Stimulated activated CD8-positive, alpha-beta memory T cell treated with anti-CD3 and anti-CD28 coated beads, Interleukin-7, amount 100 ng/mL, for 4 hours (primary cell): ENCODE results near the gene C8A.

Experiments used
- DNase-seq, 2 donors: peaks; one replicate each; pipeline ENCODE4 v3.0.0-alpha.2; 2020; ENCODE audit warnings: low read depth in 2 of 2

The C8A gene

DNA sequence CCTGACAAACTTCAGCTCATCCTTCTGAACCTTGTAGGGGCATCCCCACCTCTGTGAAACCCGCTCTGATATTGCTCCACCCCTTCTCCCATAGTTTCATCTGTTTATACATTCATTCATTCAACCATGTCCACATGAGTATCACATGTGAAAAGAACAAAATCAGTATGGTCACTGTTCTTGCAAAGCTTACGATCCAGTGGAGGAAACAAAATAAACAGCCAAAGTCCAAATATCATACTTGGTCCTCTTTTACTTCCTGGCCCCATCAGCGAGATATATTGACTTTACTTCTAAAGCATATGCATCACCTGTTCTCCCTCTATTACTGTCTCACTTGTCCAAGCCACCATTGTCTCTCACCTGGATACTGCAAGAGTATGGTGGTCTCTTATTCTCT lies 35.6 kb downstream of the C8A start:
- DNase-seq: no peak

DNA sequence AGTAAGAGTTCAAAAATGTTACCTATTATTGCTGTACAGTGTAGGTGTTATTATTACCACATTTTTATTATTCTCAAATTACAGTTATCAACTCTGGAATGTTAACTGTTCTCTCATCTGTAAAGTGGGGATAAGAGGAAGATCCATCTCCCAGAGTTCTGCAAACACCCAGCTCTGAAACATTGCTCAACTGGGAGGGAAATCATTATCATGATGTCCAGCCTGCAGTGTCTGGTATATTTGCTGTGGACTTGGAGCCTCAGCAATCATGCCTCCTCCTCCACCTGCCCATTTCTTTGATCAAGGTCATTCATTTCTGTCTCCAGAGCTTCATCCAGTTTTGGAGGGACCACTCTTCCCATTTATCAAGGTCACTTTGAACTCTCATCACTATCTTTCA lies 39.4 kb downstream of the C8A start:
- DNase-seq: no peak

DNA sequence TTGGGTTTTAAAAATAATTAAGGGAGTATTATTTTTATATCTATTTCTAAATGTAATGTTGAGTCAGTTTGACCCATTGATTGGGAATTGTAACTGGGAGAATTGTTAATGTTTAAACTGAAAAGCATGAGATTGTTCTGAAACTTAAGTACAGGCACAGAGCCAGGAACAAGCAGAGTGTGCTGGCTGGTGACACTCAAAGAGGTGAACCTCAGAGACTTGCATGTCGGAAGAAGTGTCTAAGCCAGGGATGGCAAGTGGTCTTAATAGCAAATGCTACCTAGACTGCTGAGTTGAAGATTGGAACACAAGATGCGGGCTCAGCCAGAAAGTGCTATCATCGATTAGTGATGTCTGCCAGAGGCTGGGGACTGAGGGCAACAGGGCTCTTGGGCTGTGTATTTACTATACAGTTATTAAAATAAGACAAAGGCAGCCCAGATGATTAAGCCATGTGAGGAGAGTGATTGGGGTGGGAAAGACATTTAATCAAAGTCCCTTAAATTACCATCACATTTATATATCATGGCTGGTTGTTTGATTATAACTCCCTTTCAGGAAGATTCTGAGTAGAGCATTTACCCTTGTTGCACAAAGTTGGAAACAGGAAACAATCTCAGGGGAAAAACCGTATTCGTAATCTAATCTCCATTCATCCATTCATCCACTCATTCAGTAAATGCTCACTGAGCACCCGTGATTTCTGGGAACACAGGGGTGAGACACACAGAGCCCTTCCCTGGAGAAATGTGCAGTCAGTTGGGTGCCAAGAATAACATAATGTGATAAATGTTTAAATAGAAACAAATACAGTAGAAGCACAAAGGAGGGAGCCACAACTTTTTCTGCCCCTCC lies 42.8 kb downstream of the C8A start:
- DNase-seq: no peak

DNA sequence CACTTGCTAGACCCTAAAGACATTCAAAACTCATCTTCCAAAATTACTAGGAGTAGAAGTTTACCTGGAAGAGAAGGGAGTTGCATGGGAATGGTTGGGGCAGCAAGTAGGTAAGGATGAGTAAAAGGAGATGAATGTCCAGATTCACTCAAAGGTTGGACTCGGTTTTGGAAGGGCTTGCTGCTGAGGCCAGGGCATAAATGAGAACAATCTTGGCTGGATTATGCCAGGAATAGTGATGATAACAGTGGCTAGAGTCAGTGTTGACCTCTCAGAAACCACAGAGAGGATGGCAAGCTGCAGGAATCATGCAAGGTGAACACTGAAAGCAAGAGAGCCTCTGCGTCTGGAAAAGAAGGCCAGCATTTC lies 43.4 kb downstream of the C8A start:
- DNase-seq: no peak

DNA sequence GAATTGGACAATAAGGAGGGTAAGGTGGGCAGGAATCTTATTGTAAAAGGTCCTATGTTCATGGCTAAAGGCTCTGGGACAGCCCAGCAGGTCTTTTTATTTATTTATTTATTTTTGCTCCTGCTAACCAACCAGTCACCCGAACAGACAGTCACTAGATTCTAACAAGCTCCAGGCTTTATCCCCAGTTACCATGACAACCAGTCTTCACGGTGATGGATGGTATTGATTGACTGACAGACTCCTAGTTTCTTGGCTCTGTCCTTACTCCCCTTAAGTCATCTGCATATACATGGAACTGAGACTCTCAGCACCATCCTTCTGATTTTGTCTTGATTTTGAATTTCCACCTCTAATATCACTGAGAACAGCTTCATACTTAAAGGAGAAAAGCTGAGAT lies 44.3 kb downstream of the C8A start:
- no peak for DNase-seq

DNA sequence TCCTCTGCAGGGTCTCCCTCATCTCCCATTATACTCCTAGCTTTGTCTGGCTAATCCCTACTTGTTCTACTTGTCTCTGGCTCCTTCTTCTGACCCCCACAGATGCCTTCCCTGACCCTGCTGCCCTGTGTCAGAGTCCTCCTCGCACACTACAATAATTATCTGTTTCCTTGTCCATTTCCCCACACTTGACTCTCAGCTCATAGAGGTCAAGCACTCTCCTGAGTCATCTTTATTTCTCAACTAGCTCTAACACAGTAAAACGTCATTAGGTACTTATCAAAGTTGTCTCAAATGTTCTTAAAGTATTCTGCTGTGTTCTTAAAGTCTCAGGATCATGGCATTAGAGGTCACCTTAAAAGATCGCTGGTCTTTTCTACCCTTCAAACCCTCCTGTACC lies 47.1 kb downstream of the C8A start:
- DNase-seq: no peak

DNA sequence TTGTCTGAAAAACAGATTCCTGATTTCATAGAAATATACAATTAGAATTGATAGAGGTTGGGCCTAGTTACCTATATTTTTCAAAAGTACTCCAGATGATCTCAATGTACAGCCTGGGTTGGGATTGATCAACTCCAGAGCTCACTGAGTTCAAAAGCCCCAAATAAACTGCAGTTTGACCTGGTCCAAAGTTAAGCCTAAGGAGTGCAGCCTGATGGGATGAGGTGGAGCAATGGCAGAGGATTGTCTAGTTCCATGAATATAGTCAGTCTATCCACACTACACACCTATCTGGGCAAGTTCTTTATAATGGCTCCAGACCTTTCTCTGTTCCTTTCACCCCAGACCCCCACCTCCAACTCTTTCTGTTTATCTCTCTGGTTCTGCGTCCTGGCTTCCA lies 49.2 kb downstream of the C8A start:
- DNase-seq: no peak

DNA sequence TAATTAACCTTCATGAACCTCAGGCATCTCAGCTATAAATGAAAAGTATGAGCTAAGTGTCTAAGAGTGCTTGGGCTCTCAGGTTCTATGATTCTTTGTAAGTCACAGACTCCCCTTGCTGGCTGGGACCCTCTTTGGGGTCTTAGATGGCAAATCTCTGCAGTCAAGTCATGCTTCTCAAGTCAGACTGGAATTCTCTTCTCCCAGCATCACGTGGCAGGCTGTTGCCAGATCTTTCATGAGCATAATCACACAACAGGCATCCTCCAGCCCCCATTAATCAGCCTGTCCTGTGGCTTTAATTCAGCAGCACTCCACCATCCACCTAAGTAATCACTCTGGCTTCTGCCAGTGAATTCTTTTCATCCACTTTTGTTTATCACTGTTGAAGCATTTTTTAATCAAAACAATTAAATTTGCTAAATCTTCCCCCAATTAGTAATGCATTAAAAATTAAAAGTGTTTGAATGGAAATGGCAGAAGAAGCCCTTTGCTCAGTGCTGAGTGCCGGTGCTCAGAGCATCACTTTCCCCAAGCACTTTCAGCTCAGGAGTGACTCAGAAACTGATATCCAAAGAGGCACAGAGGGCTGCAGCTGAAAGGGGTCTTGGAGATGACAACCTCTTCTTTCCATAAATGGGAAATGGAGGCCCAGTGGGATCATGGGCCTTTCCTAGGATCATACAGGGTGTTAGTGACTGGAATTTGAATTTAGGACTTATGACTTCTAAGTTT lies 50.2 kb downstream of the C8A start:
- DNase-seq: no peak

DNA sequence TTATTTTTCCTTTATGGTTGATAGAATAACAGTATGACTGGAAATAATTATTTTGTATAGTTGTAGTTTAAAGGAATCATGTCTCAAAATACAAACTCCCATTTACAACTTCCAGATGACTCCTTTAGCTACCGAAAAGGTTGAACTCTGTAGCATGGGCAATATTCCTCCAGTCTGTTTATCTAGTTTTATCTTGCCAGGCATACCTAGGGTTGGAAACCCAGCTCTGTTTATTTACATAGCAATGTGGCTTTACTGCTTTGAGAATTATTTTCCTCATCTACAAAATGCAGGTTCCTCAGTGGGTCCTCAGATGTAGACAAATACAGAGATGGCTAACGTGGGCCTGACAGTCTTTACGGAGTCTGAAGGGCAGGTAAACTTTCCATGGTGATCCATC lies 51.1 kb downstream of the C8A start:
- no peak for DNase-seq

DNA sequence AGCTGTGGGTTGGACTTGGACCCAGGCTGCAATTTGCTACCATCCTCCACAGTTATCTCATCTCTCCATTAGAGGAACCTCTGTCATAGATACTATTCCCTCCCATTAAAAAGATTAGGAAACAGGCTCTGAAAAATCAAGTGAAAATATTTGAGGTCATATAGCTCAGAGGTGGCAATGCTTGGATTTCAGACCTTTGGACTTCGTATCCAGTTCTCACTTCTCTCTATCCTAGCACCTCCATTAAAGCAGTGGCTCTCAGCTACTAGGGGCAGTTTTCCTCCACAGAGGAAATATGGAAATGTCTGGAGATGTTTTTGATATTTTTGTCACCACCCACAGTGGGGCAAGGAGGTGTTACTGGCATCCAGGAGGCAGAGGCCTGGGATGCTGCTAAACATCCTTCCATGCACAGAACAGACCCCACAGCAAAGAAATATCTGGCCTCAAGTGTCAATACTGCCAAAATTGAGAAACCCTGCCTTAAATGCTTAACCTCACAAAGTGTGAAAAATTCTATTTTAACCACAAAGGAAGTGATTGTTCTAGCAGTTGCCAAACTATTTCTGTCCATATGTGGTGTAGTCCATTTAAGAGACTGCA lies 54.1 kb downstream of the C8A start:
- no peak for DNase-seq

DNA sequence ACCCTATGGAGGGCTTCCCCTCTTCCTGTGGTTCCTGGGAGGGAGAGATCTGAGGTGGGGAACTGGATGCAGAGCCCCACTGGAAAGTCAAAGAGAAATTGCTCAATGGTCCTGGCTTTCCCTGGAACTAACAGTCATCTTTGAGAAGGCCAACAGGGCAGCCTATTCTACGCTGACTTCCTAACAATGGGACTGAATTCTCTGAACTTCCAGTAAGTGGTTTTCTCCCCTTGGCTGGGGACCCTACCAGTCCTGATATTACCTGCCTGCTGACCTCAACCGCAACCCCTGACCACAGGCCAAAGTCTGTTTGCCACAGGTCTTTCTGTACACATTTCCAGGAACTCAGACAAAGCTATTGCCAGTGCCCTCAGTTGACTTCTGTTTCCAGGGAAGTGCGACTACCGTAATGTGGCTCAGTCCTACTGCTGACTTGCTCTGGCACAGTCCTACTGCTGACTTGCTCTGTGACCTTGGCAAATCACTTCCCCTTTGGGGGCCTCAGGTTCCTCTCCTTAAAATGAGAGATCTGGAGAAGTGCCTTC lies 55.9 kb downstream of the C8A start:
- no peak for DNase-seq

DNA sequence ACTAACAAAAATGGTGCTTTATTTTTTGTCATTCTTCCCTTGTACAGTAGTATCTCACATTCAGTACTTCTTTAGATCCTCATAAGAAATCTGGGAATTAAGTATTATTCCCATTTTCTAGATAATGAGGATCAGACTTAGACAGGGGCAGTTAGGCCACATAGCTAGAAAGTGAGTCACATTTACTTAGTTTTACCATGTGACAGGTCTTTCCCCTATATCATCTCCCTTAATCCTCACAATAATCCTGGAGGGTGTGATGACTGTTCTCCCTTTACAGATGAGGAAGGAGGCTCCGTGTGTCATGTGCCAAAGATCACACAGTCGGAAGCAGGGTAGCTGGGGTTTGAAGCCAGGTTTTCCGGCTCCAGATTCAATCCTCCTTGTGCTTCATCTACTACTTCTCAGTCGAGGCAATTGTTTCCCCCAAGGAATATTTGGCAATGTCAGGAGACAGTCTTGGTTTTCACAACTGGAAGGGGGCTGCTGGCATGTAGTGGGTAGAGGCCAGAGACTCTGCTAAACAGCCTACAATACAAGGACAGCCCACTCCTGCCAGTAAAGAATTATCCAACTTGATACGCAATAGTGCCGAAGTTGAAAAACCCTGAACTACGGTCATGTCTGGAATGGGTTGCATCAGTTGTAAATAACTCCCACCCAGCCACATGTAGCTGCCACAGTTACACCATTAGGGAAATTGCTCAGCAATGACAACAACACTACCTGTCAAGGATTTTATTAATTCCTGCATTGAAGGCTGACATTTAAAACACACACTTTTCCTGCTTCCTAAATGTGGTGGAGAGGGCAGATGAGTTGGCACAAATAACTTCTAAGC lies 56.7 kb downstream of the C8A start:
- no peak for DNase-seq

DNA sequence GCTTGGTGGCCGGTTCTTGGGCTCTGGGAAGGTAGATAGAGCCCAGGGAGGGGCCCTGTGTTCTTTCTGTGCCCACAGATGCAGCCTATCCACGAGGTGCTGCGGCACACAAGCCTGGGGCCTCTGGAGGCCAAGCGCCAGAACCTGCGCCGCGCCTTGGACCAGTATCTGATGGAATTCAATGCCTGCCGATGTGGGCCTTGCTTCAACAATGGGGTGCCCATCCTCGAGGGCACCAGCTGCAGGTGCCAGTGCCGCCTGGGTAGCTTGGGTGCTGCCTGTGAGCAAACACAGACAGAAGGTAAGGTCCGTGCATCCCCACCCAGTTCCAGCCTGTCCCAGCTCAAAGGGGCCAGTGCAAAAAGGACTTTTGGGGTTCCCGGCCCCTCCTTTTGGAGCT lies 57.7 kb downstream of the C8A start:
- no peak for DNase-seq

DNA sequence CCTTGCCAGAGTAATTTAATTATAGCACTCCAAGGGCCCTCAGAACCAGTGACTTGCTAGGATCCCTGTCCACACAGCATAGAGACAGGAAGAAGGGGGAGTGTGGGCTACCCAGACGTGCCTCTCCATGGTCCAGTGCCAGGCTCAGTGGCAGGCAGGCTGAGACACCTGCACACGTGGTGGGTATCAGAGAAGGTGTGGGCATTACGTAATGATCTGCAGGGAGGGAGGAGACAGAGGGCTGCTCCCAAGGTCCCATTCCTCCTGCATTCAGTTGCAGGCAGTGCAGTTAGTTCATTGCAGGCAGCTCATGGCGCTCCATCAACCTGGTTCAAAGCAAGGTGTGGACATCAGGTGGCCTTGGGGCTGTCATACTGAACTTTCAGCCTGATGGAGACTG lies 61.4 kb downstream of the C8A start:
- no peak for DNase-seq

DNA sequence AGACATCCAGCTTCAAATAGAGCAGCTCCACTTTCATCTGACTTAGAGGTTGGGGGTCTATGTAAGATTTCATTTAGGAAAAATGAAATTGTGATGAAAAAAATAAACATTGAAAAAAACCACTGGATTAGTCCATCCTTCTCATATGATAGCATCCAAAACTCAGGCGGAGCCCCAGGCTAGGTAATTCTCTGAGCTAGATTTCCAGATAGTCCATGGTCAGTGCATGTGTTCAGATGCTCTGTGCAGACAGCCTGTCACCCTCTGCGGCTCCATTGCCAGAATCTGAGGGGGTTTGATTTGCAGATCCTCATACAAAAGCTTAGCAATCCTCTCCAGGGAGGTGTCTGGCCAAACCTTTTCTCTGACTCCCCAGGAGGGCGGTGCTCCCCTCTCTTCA lies 62.0 kb downstream of the C8A start:
- DNase-seq: no peak

DNA sequence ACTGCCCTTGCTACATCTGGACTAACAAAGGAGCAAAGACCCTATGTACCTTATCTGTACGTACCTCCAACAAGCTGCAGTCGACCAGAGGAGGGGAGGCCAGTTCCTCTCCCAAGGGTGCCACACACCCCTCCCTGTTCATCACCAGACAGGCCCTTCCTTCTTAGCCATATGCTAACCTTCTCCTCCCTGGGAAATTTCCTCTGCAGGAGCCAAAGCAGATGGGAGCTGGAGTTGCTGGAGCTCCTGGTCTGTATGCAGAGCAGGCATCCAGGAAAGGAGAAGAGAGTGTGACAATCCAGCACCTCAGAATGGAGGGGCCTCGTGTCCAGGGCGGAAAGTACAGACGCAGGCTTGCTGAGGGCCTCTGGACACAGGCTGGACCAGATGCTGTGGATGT lies 62.8 kb downstream of the C8A start:
- no peak for DNase-seq

DNA sequence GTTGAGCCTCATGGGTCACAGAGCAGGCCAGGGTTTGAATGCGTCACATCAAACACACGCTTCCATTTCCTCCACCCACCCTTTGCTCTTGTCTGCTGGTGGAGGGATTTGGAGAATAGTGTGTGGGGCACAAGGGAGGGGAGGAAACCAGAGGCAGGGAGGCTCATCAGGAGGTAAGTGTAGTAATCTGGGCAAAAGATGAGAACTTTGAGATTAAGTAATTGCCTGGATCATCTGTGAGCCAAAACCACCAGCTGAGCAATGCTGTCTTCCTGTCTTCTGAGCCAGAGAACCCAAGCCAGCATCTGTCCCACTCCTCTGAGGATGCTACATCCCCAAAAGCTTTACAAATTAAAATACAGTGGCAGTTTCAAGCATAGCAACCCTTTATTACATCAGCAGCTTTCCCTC lies 66.0 kb downstream of the C8A start:
- DNase-seq: no peak

DNA sequence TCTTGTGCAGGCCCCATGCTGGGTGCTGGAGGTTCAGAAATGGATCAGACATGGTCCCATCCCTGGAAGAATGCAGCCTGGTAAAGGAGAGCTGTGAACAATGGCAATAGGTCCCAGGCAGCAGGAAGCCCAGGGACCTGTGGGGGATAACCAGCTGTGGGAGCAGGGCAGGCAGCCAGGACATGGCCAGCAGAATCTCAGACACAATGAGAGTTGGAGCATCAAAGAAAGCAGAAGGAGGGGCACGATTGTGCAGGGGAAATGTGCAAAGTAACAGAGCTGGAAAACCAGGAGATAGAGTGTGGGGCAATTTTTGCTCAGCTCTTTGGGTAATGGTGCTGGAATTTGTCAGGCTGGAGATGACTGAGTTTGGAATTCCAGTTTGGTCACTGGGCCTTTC lies 66.9 kb downstream of the C8A start:
- DNase-seq: no peak

DNA sequence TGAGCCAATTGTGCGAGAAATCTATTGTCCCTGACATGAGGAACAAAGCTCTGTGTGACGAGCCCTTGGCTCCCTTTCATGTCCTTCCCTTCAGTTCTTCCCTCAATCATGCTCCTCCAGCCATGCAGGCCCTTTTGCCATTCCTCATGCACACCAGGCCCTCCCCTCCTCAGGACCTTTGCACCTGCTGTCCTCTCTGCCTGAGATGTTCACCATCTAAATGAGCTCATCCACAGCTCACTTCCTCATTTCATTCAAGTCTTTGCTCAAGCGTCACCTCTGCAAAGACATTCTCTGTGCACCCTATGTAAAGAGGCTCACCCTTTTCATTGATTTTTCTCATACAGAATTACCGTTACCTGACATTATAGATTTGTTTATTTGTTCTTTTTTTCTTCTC lies 67.5 kb downstream of the C8A start:
- no peak for DNase-seq

DNA sequence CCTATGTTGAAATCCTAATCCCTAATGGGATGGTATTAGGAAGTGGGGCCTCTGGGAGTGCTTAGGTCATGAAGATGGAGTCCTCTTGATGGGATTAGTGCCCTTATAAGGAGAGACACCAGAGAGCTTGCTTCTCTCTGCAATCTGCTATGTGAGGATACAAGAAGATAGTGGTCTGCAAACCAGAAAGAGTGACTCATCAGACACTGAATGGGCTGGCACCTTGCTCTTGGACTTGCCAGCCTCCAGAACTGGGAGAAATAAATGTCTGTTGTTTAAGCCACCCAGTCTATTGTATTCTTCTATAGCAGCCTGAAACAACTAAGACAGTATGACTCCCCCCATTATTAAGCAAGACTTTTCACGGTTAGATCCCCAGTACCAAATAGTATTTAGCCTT lies 67.9 kb downstream of the C8A start:
- no peak for DNase-seq

DNA sequence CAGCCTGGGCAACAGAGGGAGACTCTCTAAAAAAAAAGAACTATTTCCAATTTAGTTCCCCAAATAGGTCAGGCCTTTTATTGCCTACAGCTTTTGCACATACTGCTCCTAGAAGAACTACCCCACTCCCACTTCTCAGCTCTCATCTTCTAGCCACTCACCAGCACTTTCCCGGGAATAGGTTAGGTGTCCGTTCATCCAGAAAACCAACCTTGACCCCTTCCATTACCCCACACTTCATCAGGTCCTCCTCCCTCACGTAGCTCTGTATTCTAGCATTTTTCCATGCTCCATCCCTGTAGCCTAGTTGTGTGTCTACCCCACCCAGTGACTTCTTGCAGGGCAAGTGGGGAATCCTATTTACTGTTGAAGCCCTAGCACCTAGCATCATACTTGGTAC lies 68.6 kb downstream of the C8A start:
- no peak for DNase-seq

DNA sequence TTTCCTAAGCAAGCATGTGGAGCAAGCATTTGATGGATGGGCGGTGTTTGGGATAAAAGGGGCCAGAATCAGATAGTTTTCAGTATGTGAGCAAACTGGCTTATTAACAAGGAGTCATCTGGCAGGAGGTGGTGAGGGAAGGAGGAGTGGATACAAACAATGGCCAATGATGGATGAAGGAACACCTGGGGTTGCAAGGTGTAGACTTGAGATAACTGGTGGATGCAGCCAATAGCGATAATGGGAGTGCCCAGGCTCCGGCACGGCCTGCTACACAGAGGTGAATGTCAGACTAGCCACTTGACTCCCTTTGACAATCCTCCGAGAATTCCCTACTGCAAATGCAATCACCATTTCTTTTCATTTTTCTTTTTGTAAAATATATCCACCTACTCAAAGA lies 69.5 kb downstream of the C8A start:
- DNase-seq: no peak
